GM13977 (cell line): Measurements from ENCODE around the gene KLHL2.

ENCODE experiments used
- DNase-seq: peaks from one replicate; pipeline ENCODE4 v3.0.0; 2012; ENCODE audit warnings: low spot score
- CTCF ChIP-seq: IDR thresholded peaks from 2 replicates; pipeline ENCODE4 v1.5.1; 2012; ENCODE audit warnings: mild to moderate bottlenecking, control low read depth; ENCODE audit not compliant: insufficient read depth; ENCODE audit errors: extremely low read depth, missing control alignments
- in situ Hi-C: fragments of 300-500 bp; cut with MboI; formaldehyde crosslinking; loops from one replicate; pipeline ENCODE4 v1.12.0; 2022; ENCODE audit warnings: low sequenced_read_pairs, low pct_unique_long_range_greater_than_20kb, mixed read lengths, inconsistent platforms; ENCODE audit not compliant: unreplicated experiment

The KLHL2 gene

GRCh38 chr4:165199722-165200121, 7.6 kb upstream of the KLHL2 start:
- TF ChIP-seq CTCF, result no peak
- DNase-seq, result no peak
- in situ Hi-C loops, result no loop called here

GRCh38 chr4:165201806-165202205, 5.6 kb upstream of the KLHL2 start:
- DNase-seq, result no peak
- TF ChIP-seq CTCF, result no peak
- in situ Hi-C loops, result no loop called here

- DNase-seq, result no peak
- TF ChIP-seq CTCF, result no peak
- in situ Hi-C loops, result no loop called here
Observed at GRCh38 chr4:165203541-165204461, 3.6 kb upstream of the KLHL2 start.

GRCh38 chr4:165204462-165204830, 2.9 kb upstream of the KLHL2 start:
- in situ Hi-C loops, result no loop called here
- TF ChIP-seq CTCF, result no peak
- DNase-seq, result no peak

GRCh38 chr4:165207016-165207430, 338 bp upstream of the KLHL2 start:
- in situ Hi-C loops, result no loop called here
- peak; percentile 36 for DNase-seq
- no peak for TF ChIP-seq CTCF

GRCh38 chr4:165208221-165208652, 876 bp downstream of the KLHL2 start:
- no peak for TF ChIP-seq CTCF
- DNase-seq, result no peak
- in situ Hi-C loops, result no loop called here
